ENCODE data around the gene CABP5.

Gene CABP5

DNA sequence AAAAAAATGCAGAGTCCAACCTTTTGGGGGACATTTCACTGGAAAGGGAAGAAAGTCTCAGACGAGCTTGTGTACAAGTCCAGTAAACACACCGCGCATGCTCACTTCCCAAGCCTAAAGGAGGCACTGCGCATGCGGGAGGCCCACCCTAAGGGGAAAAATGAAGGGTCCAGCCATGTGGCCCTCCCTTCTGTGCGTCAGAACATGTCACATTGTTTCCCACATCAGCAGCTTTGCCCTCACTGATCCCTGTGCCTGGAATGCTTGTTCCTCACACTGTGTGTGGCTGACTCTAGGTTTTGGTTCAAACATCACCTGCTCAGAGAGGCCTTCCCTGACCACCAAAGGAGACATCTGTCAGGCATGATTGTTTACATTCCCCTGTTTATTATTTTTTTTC is 45.1 kb downstream of the CABP5 start:
- Histone ChIP-seq H2AFZ (ENCODE audit: low read depth, low read length, severe bottlenecking) (no peak overlapping the region), H3K79me2 (ENCODE audit: insufficient read depth, low read length) (no peaks in the 10 kb centered on the region), H3K4me3 (ENCODE audit: insufficient read depth, low read length, poor library complexity, severe bottlenecking) (no peak overlapping the region), H3K36me3 (ENCODE audit: low read length) (no peaks in the 10 kb centered on the region), H3K4me2 (ENCODE audit: low read depth, low read length, poor library complexity, severe bottlenecking) (no peak overlapping the region), H3K27me3 (ENCODE audit: low read length) (no peaks in the 10 kb centered on the region), H3F3A (ENCODE audit: insufficient read depth) (no peaks in the 10 kb centered on the region), H4K20me1 (ENCODE audit: low read depth, low read length) (no peaks in the 10 kb centered on the region), H3K9ac (ENCODE audit: low read length) (no peak overlapping the region), H3K9me3 (ENCODE audit: insufficient read depth, low read length) (no peaks in the 10 kb centered on the region), H3K9me2 (replicated peaks; ENCODE audit: insufficient read depth, low read length) (no peaks in the 10 kb centered on the region), H3K27ac (ENCODE audit: low read depth, low read length) (no peak overlapping the region)
- TF ChIP-seq, protein P1, sequence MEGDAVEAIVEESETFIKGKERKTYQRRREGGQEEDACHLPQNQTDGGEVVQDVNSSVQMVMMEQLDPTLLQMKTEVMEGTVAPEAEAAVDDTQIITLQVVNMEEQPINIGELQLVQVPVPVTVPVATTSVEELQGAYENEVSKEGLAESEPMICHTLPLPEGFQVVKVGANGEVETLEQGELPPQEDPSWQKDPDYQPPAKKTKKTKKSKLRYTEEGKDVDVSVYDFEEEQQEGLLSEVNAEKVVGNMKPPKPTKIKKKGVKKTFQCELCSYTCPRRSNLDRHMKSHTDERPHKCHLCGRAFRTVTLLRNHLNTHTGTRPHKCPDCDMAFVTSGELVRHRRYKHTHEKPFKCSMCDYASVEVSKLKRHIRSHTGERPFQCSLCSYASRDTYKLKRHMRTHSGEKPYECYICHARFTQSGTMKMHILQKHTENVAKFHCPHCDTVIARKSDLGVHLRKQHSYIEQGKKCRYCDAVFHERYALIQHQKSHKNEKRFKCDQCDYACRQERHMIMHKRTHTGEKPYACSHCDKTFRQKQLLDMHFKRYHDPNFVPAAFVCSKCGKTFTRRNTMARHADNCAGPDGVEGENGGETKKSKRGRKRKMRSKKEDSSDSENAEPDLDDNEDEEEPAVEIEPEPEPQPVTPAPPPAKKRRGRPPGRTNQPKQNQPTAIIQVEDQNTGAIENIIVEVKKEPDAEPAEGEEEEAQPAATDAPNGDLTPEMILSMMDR (IDR thresholded peaks at IDR 0.05; ENCODE audit: insufficient read depth, low read length, poor library complexity, severe bottlenecking), result no peak
- TF ChIP-seq EZH2phosphoT487 (conservative IDR thresholded peaks at IDR 0.05; ENCODE audit: low read length), result no peak

DNA sequence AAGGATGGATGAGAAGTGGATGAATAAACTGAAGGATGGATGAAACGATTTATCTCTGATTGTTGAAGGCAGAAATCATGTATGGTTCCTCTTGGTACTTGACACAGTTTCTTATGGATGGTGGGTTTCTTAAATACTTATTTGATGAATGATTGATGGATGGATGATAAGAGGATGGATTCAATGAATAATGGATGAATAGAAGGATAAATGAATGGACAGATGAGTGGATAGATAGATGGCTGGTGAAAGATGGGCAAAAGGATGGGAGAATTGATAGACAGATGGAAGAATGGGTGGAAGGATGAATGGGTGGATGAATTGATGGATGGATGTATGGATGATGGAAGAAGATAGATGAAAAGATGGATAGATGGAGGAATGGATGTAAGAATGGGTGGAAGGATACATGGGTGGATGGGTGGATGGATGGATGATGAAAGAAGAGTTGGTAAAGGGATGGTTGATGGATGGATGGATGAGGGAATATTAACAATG is 47.6 kb downstream of the CABP5 start:
- Histone ChIP-seq H3K27me3 (ENCODE audit: low read length) (no peaks in the 10 kb centered on the region), H3K79me2 (ENCODE audit: insufficient read depth, low read length) (no peaks in the 10 kb centered on the region), H2AFZ (ENCODE audit: low read depth, low read length, severe bottlenecking) (no peak overlapping the region), H3K9me3 (ENCODE audit: insufficient read depth, low read length) (no peaks in the 10 kb centered on the region), H3K9me2 (replicated peaks; ENCODE audit: insufficient read depth, low read length) (no peaks in the 10 kb centered on the region), H3K4me2 (ENCODE audit: low read depth, low read length, poor library complexity, severe bottlenecking) (no peak overlapping the region), H3K9ac (ENCODE audit: low read length) (no peak overlapping the region), H3K4me3 (ENCODE audit: insufficient read depth, low read length, poor library complexity, severe bottlenecking) (no peak overlapping the region), H3K27ac (ENCODE audit: low read depth, low read length) (no peak overlapping the region), H3K36me3 (ENCODE audit: low read length) (no peaks in the 10 kb centered on the region), H4K20me1 (ENCODE audit: low read depth, low read length) (no peaks in the 10 kb centered on the region), H3F3A (ENCODE audit: insufficient read depth) (no peaks in the 10 kb centered on the region)
- TF ChIP-seq EZH2phosphoT487 (conservative IDR thresholded peaks at IDR 0.05; ENCODE audit: low read length), result no peak
- TF ChIP-seq, protein P1 (IDR thresholded peaks at IDR 0.05; ENCODE audit: insufficient read depth, low read length, poor library complexity, severe bottlenecking), result no peak

DNA sequence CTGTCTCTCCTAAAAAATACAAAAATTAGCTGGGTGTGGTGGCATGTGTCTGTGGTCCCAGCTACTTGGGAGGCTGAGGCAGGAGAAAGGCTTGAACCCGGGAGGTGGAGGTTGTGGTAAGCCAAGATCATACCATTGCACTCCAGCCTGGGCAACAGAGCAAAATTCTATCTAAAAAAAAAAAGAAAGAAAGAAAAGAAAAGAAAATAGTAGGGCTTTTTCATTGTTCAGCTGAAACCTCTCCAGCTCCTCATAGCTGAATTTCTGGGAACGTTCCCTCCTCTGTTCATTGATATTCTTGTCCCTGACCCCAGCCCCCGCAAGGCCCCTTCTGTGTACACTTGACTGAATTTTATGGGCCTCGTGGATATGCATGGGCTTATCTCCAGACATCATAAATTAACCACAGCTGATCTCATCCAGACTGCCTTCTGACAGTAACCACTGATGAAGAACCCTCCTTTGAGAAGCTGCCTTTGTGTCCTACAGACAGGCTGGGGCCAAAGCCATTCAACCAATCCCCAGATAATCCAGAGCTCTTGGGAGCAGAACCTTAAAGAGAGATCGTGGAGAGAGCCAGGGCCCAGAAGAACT is 49.6 kb downstream of the CABP5 start, which contains the start of gene ELSPBP1:
Gene ELSPBP1, plus strand, starts transcription at position 424 of the 594 bp plus-strand sequence. CDS start 14,036 bp downstream, outside the sequence.
- Histone ChIP-seq H3K4me2 (ENCODE audit: low read depth, low read length, poor library complexity, severe bottlenecking) (no peak within 1 kb of the TSS), H2AFZ (ENCODE audit: low read depth, low read length, severe bottlenecking) (no peak within 1 kb of the TSS), H3K9me3 (ENCODE audit: insufficient read depth, low read length) (no peaks in the 10 kb centered on the region), H3K9ac (ENCODE audit: low read length) (no peak within 1 kb of the TSS), H3K27ac (ENCODE audit: low read depth, low read length) (no peak within 1 kb of the TSS), H3K27me3 (ENCODE audit: low read length) (no peaks in the 10 kb centered on the region), H3K36me3 (ENCODE audit: low read length) (no peaks in the 10 kb centered on the region), H3K79me2 (ENCODE audit: insufficient read depth, low read length) (no peaks in the 10 kb centered on the region), H3F3A (ENCODE audit: insufficient read depth) (no peaks in the 10 kb centered on the region), H3K9me2 (replicated peaks; ENCODE audit: insufficient read depth, low read length) (no peaks in the 10 kb centered on the region), H4K20me1 (ENCODE audit: low read depth, low read length) (no peaks in the 10 kb centered on the region), H3K4me3 (ENCODE audit: insufficient read depth, low read length, poor library complexity, severe bottlenecking) (no peak within 1 kb of the TSS)
- no peak for TF ChIP-seq EZH2phosphoT487 (conservative IDR thresholded peaks at IDR 0.05; ENCODE audit: low read length)
- TF ChIP-seq, protein P1 (IDR thresholded peaks at IDR 0.05; ENCODE audit: insufficient read depth, low read length, poor library complexity, severe bottlenecking), result no peak
